NCI-H2227 (cell line): ENCODE data around the gene SPATS2L.

Experiments used
- DNase-seq: peaks from one replicate; lab custom pipeline; 2025; ENCODE audit not compliant: unreplicated experiment; lab: John Stamatoyannopoulos, UW

Gene SPATS2L

GRCh38 chr2:200490001-200490400 is 183.5 kb downstream of the SPATS2L start:
- DNase-seq: no peak

- DNase-seq: no peak
Measured at GRCh38 chr2:200492656-200493055, 186.2 kb downstream of the SPATS2L start.

GRCh38 chr2:200494048-200494447 is 187.6 kb downstream of the SPATS2L start:
- DNase-seq: no peak

- DNase-seq: no peak
Measured at GRCh38 chr2:200496696-200497095, 190.2 kb downstream of the SPATS2L start.

- no peak for DNase-seq
Measured at GRCh38 chr2:200498402-200499162, 192.1 kb downstream of the SPATS2L start.

- no peak for DNase-seq
Measured at GRCh38 chr2:200502196-200502595, 195.7 kb downstream of the SPATS2L start.

- DNase-seq: no peak
Measured at GRCh38 chr2:200506679-200507078, 200.2 kb downstream of the SPATS2L start.

GRCh38 chr2:200507179-200507578 is 200.7 kb downstream of the SPATS2L start:
- DNase-seq: no peak

GRCh38 chr2:200509235-200509611 is 202.7 kb downstream of the SPATS2L start:
- peak; percentile 52 for DNase-seq

GRCh38 chr2:200509612-200510433 is 203.3 kb downstream of the SPATS2L start, which contains the start of gene KCTD18:
TSS of gene KCTD18 (minus strand) at chr2:200510068. CDS start at chr2:200507016, 3,052 bp downstream.
- DNase-seq: peak; percentile 97

GRCh38 chr2:200515155-200515554 is 208.7 kb downstream of the SPATS2L start:
- no peak for DNase-seq

GRCh38 chr2:200523158-200523557 is 216.7 kb downstream of the SPATS2L start:
- no peak for DNase-seq

- DNase-seq: no peak
Measured at GRCh38 chr2:200523604-200524003, 217.1 kb downstream of the SPATS2L start.

GRCh38 chr2:200525066-200525465 is 218.6 kb downstream of the SPATS2L start:
- no peak for DNase-seq

GRCh38 chr2:200525551-200525881 is 219.0 kb downstream of the SPATS2L start:
- DNase-seq: no peak

- peak; percentile 99 for DNase-seq
Measured at GRCh38 chr2:200525882-200526651, 219.6 kb downstream of the SPATS2L start, which contains the start of gene SGO2. TSS of gene SGO2 (plus strand) at chr2:200526207. CDS start at chr2:200532976, 6,769 bp downstream.

- DNase-seq: no peak
Measured at GRCh38 chr2:200528228-200528627, 221.7 kb downstream of the SPATS2L start.
